Dendritic cell treated with granulocyte-macrophage colony-stimulating factor and Interleukin-4, amounts not matched to agents 40 ng/mL and 50 ng/mL, for 4 days (primary cell): ENCODE measurements around the gene TRPM3.
"Not testable (repeated sequence)": the region's sequence is repeated elsewhere in the genome, so short reads cannot be mapped to it uniquely, and the experiment has no call there.

Experiments used
- H3K27ac Mint-ChIP-seq: one replicate; pipeline ENCODE4 v1.8.0; 2022; ENCODE audit warnings: mild to moderate bottlenecking, mixed read lengths
- H3K27me3 Mint-ChIP-seq: one replicate; pipeline ENCODE4 v1.8.0; 2022; ENCODE audit warnings: mild to moderate bottlenecking, mixed read lengths
- H3K36me3 Mint-ChIP-seq: one replicate; pipeline ENCODE4 v1.8.0; 2022; ENCODE audit warnings: low read depth, mixed read lengths
- H3K4me1 Mint-ChIP-seq: one replicate; pipeline ENCODE4 v1.8.0; 2022; ENCODE audit warnings: low read depth, mixed read lengths
- H3K4me3 Mint-ChIP-seq: one replicate; pipeline ENCODE4 v1.8.0; 2022; ENCODE audit warnings: mild to moderate bottlenecking, moderate library complexity, mixed read lengths
- H3K9me3 Mint-ChIP-seq: one replicate; pipeline ENCODE4 v1.8.0; 2022; ENCODE audit warnings: mixed read lengths
- intact Hi-C: fragments of 100-400 bp; cut with micrococcal nuclease; formaldehyde crosslinking; loops from one replicate; pipeline ENCODE4 v1.15.0; 2022

Gene TRPM3

GRCh38 chr9:70724025-70724424 is 397.4 kb downstream of the TRPM3 start:
- H3K27ac Mint-ChIP-seq, H3K36me3 Mint-ChIP-seq, intact Hi-C loops, H3K9me3 Mint-ChIP-seq, H3K27me3 Mint-ChIP-seq, H3K4me1 Mint-ChIP-seq, H3K4me3 Mint-ChIP-seq: not testable (repeated sequence)

- H3K27me3 Mint-ChIP-seq, H3K4me1 Mint-ChIP-seq, H3K36me3 Mint-ChIP-seq, H3K4me3 Mint-ChIP-seq, H3K9me3 Mint-ChIP-seq, intact Hi-C loops, H3K27ac Mint-ChIP-seq: not testable (repeated sequence)
These were observed 414.6 kb downstream of the TRPM3 start for GRCh38 chr9:70706797-70707196.

DNA sequence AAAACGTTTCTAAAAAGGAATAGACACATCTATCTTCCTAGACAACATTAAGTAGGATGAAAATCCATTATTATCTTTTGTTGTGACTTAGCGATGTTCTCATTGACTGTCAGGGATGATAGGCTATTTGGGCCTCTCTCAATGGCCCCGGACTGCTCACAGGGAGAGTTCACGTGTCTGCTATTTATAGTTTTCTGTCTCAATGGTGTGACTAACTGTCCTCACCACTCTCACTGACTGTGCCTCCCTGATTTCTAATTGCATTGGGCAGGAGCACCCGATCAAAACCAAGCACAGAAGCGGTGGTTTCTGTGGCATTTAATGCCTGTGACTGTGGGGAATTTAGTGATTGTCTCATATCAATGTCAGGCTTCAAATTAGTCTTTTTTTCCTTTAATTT is 420.3 kb downstream of the TRPM3 start:
- intact Hi-C loops = no loop called here
- Mint-ChIP-seq H3K4me1 (no peaks in the 10 kb centered on the region), H3K4me3 (no peak overlapping the region), H3K36me3 (no peaks in the 10 kb centered on the region), H3K9me3 (no peaks in the 10 kb centered on the region), H3K27me3 (no peaks in the 10 kb centered on the region), H3K27ac (no peak overlapping the region)

- Mint-ChIP-seq H3K27me3 (peaks cover 1% of the 10 kb centered on the region), H3K27ac (no peak overlapping the region), H3K4me3 (no peak overlapping the region), H3K4me1 (no peaks in the 10 kb centered on the region), H3K36me3 (no peaks in the 10 kb centered on the region), H3K9me3 (no peaks in the 10 kb centered on the region)
- intact Hi-C loops = no loop called here
These were observed 424.6 kb downstream of the TRPM3 start for GRCh38 chr9:70696694-70697335.

DNA sequence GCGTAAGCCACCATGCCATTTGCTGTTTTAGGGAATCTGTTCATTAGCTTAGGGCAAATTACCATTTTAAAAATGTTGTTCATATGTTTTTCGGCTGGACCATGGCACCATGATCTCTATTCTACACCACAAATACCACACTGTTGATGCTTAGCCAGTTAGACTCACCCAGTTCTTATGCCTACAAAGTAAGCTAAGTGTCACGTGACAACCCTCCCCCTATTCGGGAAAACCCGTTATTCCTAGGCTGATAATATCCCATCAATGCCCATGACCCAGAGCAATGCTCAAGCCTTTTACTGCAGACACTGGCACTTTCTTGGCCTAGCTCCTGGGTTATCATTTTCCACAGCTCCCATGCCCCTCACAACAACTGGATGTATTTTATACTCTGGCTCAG is 426.7 kb downstream of the TRPM3 start:
- H3K27ac Mint-ChIP-seq = no peak overlapping the region
- H3K36me3 Mint-ChIP-seq = no peaks in the 10 kb centered on the region
- peaks cover 1% of the 10 kb centered on the region for H3K27me3 Mint-ChIP-seq
- intact Hi-C loops = no loop called here
- no peaks in the 10 kb centered on the region for H3K4me1 Mint-ChIP-seq
- H3K4me3 Mint-ChIP-seq = no peak overlapping the region
- H3K9me3 Mint-ChIP-seq = no peaks in the 10 kb centered on the region

- intact Hi-C loops = no loop called here
- no peaks in the 10 kb centered on the region for H3K36me3 Mint-ChIP-seq
- no peaks in the 10 kb centered on the region for H3K4me1 Mint-ChIP-seq
These were observed 428.2 kb downstream of the TRPM3 start for GRCh38 chr9:70693186-70693585.

GRCh38 chr9:70692431-70692830 is 429.0 kb downstream of the TRPM3 start:
- Mint-ChIP-seq H3K4me3 (no peak overlapping the region), H3K27me3 (peaks cover 1% of the 10 kb centered on the region), H3K4me1 (no peaks in the 10 kb centered on the region), H3K9me3 (no peaks in the 10 kb centered on the region), H3K27ac (no peak overlapping the region), H3K36me3 (no peaks in the 10 kb centered on the region)
- intact Hi-C loops = no loop called here

More at GRCh38 chr9:70693186-70693585, 428.2 kb downstream of the TRPM3 start:
- Mint-ChIP-seq H3K27me3 (peaks cover 1% of the 10 kb centered on the region), H3K4me3 (no peak overlapping the region), H3K27ac (no peak overlapping the region), H3K9me3 (no peaks in the 10 kb centered on the region)

GRCh38 chr9:70688704-70689103 is 432.7 kb downstream of the TRPM3 start:
- intact Hi-C loops = no loop called here
- no peaks in the 10 kb centered on the region for H3K36me3 Mint-ChIP-seq

DNA sequence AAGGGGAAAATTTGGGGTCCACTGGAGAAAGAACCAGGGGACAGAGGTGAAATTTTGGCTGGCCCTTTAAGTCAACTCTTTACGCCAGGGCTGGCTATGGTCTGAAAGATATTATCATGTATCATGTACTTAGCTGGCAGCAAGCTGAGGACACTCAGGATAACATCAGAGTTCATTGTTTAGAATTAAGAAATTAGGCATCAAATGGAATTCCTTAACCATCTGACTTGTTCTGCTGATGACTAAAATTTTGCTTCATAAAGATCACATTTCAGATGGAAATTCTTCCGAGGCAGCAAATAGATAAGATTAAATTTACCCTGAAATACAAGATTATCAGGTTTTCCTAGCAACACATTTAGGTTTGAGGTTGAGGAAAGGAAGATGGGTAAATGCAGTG is 437.6 kb downstream of the TRPM3 start:
- H3K36me3 Mint-ChIP-seq = no peaks in the 10 kb centered on the region
- H3K9me3 Mint-ChIP-seq = no peaks in the 10 kb centered on the region
- intact Hi-C loops = no loop called here
- no peaks in the 10 kb centered on the region for H3K27me3 Mint-ChIP-seq
- H3K4me1 Mint-ChIP-seq = no peaks in the 10 kb centered on the region
- H3K27ac Mint-ChIP-seq = no peak overlapping the region
- no peak overlapping the region for H3K4me3 Mint-ChIP-seq

More at GRCh38 chr9:70688704-70689103, 432.7 kb downstream of the TRPM3 start:
- Mint-ChIP-seq H3K27me3 (no peaks in the 10 kb centered on the region), H3K4me3 (no peak overlapping the region), H3K4me1 (no peaks in the 10 kb centered on the region), H3K27ac (no peak overlapping the region), H3K9me3 (no peaks in the 10 kb centered on the region)

DNA sequence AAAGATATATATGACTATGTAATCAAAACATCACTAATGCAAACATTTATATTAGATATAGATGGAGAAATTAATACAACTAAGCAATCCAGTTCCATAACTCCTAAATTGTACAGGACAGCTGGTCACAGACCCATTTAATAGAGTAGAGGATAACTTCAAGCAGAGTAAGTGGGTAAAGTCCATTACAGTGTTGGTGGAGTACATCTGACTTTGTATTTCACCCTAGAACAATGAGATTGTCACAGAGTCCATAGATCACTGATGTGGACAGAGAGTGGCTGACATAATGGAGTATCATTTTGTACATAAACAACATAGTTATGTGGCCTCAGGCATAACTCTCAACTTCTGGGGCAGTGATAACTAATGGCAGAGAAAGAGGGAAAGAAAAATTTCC is 439.1 kb downstream of the TRPM3 start:
- Mint-ChIP-seq H3K4me1 (no peaks in the 10 kb centered on the region), H3K4me3 (no peak overlapping the region), H3K27me3 (no peaks in the 10 kb centered on the region), H3K9me3 (no peaks in the 10 kb centered on the region), H3K36me3 (no peaks in the 10 kb centered on the region), H3K27ac (no peak overlapping the region)
- intact Hi-C loops = no loop called here

DNA sequence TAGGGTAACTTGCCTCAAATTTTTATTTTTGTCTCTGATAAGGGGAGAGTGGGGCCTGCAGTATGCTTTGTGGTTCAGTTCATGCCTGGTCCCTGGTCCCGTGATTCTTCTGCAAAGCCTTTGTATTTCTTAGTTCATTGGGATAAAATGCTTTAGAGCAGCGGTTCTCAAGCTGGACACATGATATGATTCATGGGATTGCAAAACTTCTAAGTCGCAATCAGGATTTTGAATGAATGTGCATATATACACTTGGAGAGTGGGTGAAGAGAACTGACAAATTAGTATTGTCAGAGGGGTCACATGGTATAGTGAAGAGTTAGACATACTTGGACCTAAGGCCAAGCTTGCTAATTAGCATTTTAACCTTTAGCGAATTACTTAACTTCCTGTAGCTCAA is 441.6 kb downstream of the TRPM3 start:
- no peaks in the 10 kb centered on the region for H3K9me3 Mint-ChIP-seq
- H3K27me3 Mint-ChIP-seq = no peaks in the 10 kb centered on the region
- H3K4me3 Mint-ChIP-seq = no peak overlapping the region
- intact Hi-C loops = no loop called here
- H3K27ac Mint-ChIP-seq = no peak overlapping the region
- H3K36me3 Mint-ChIP-seq = no peaks in the 10 kb centered on the region
- no peaks in the 10 kb centered on the region for H3K4me1 Mint-ChIP-seq

- H3K4me1 Mint-ChIP-seq = no peaks in the 10 kb centered on the region
- no peak overlapping the region for H3K27ac Mint-ChIP-seq
- intact Hi-C loops = no loop called here
- no peaks in the 10 kb centered on the region for H3K27me3 Mint-ChIP-seq
- no peaks in the 10 kb centered on the region for H3K9me3 Mint-ChIP-seq
- no peak overlapping the region for H3K4me3 Mint-ChIP-seq
- H3K36me3 Mint-ChIP-seq = no peaks in the 10 kb centered on the region
These were observed 443.3 kb downstream of the TRPM3 start for GRCh38 chr9:70678153-70678552.

DNA sequence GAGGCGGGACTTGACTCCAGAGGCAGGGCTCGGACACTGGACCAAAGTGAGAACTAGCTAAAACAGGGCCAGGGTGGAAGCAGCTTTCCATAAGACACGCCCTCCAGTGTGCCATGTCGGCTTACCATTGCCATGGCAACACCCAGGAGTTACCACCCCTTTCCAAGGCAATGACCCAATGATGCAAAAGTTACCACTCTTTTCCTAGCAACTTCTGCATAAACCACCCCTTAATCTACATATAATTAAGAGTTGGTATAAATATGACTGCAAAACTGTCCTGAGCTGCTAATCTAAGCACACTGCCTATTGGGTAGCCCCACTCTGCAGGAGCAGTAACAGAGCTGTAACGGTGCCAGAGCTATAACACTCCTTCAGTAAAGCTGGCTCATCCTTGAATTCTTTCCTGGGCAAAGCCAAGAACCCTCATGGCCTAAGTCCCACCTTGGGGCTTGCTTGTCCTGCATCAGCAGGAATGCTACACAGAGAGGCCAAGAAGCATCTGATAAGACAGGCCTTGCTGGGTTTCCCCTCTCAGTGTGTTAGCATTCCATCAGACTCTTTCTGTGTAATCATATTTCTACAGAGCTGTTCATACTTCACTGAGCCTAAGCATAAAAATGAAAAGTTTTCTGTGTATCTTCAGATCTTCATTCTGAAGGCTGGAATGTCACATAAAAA is 444.2 kb downstream of the TRPM3 start:
- Mint-ChIP-seq H3K36me3 (no peaks in the 10 kb centered on the region), H3K27ac (no peak overlapping the region), H3K4me3 (no peak overlapping the region), H3K9me3 (no peaks in the 10 kb centered on the region), H3K27me3 (no peaks in the 10 kb centered on the region), H3K4me1 (no peaks in the 10 kb centered on the region)
- intact Hi-C loops = no loop called here

GRCh38 chr9:70675868-70676370 is 445.5 kb downstream of the TRPM3 start:
- no peak overlapping the region for H3K4me3 Mint-ChIP-seq
- no peaks in the 10 kb centered on the region for H3K27me3 Mint-ChIP-seq
- no peaks in the 10 kb centered on the region for H3K4me1 Mint-ChIP-seq
- intact Hi-C loops = no loop called here
- H3K36me3 Mint-ChIP-seq = no peaks in the 10 kb centered on the region
- H3K27ac Mint-ChIP-seq = no peak overlapping the region
- H3K9me3 Mint-ChIP-seq = no peaks in the 10 kb centered on the region

DNA sequence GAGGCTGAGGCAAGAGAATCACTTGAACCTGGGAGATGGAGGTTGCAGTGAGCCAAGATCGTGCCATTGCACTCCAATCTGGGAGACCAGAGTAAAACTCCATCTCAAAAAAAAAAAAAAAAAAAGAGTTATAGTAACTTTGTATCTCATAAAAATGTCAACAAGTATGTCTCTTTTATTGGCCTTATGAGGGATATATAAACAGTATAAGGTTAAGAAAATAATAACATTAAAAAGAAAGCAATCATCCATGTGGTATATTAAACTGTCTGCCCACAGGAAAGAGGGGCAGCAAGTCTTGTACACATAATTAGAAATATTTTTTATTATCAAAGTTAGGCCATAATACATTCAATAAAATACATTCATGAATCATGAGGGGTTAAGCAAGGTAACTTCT is 447.6 kb downstream of the TRPM3 start:
- H3K27ac Mint-ChIP-seq = no peak overlapping the region
- H3K4me1 Mint-ChIP-seq = no peaks in the 10 kb centered on the region
- H3K4me3 Mint-ChIP-seq = no peak overlapping the region
- intact Hi-C loops = no loop called here
- no peaks in the 10 kb centered on the region for H3K36me3 Mint-ChIP-seq
- no peaks in the 10 kb centered on the region for H3K9me3 Mint-ChIP-seq
- no peaks in the 10 kb centered on the region for H3K27me3 Mint-ChIP-seq
